Activated CD4-positive, alpha-beta T cell treated with anti-CD3 and anti-CD28 coated beads for 36 hours (primary cell): ENCODE data around the gene LIPH. TPM values are rescaled to one million over a fixed set of nuclear protein-coding genes. Genes with fewer than 3 reads are reported as not detected.

Experiments
- ATAC-seq: fragments of 200-7000 bp; cut with Tn5 transposase; one replicate; pipeline ENCODE4 v1.10.0; 2021; ENCODE audit warnings: mild to moderate bottlenecking, moderate library complexity
- CTCF ChIA-PET: fragments of 350-600 bp; sonication (Branson Sonifier 250); formaldehyde crosslinking; loops from one replicate; lab custom pipeline; 2021; ENCODE audit warnings: antibody characterized with exemption; lab: Charles Lee
- POLR2A ChIA-PET: fragments of 350-600 bp; sonication (Branson Sonifier 250); formaldehyde crosslinking; loops from one replicate; lab custom pipeline; 2021; ENCODE audit warnings: antibody characterized with exemption, inconsistent platforms; lab: Charles Lee
- DNase-seq: peaks from one replicate; pipeline ENCODE4 v3.0.0-alpha.2; 2020
- H3K27ac Mint-ChIP-seq: one replicate; pipeline ENCODE4 v1.8.0; 2021; ENCODE audit warnings: mixed read lengths
- H3K27me3 Mint-ChIP-seq: one replicate; pipeline ENCODE4 v1.8.0; 2021; ENCODE audit warnings: mixed read lengths
- H3K36me3 Mint-ChIP-seq: one replicate; pipeline ENCODE4 v1.8.0; 2021; ENCODE audit warnings: low read depth, mixed read lengths
- H3K4me1 Mint-ChIP-seq: one replicate; pipeline ENCODE4 v1.8.0; 2021; ENCODE audit warnings: mixed read lengths
- H3K4me3 Mint-ChIP-seq: one replicate; pipeline ENCODE4 v1.8.0; 2021; ENCODE audit warnings: mild to moderate bottlenecking, moderate library complexity, mixed read lengths
- H3K9me3 Mint-ChIP-seq: one replicate; pipeline ENCODE4 v1.8.0; 2021; ENCODE audit warnings: low read depth, mixed read lengths
- intact Hi-C, 2 experiments: fragments of 100-400 bp; cut with DNase I in 1 of 2; cut with micrococcal nuclease in 1 of 2; formaldehyde crosslinking; loops; one replicate each; pipeline versions ENCODE4 v1.14.2 to v1.15.1; 2022 to 2024; cut with DNase I, micrococcal nuclease
- total RNA-seq, 2 experiments: library from RNA; stranded (reverse); gene quantifications; one replicate each; pipeline ENCODE4 v1.2.3, GENCODE V29; 2021

Gene LIPH
- total RNA-seq, 2 experiments from 2014 or later: not detected

DNA sequence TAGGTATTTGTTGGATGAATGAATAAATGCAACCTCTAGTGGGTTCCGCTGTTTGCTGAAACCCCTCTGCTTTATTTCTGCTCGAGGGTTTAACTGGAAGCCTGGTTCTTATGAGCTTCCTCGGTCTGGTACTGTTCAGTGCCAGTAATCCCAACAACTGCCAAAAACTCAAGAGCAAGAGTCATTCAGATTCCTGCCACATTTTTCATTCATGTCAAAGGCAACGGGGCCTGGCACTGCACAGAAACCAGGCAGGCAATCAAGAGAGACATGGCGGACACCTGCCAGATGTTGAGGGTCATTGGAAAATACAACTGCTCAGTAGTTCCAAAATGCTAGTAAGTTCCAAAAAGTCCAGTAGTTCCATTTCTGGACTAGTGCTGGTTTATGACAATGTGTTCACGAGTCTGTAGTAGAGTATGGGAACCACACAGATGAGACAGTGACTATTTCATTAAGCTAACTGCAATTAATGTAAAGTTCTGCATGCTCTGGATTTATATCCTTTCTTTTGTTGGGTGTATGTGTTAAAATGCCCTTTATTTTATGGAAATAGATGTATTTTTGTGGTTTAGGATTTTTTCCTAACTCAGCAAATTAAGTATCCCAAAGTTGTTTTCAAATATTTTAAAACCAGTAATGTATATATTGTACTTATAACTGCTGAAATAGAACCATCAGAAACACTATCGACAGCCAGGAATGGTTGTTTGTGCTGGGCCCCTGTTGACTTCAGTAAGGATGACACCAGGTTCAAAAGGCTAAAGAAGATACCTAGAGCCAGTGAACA, 30.8 kb downstream of the LIPH start:
- CTCF ChIA-PET: interaction anchor here (0.7 to 1.3 kb wide), 3 partner anchors 25 to 525 kb away, joined by 3 read pairs; no protein-coding TSS in a partner anchor
- no peaks in the 10 kb centered on the region for H3K9me3 Mint-ChIP-seq
- intact Hi-C loops: no loop called here

DNA sequence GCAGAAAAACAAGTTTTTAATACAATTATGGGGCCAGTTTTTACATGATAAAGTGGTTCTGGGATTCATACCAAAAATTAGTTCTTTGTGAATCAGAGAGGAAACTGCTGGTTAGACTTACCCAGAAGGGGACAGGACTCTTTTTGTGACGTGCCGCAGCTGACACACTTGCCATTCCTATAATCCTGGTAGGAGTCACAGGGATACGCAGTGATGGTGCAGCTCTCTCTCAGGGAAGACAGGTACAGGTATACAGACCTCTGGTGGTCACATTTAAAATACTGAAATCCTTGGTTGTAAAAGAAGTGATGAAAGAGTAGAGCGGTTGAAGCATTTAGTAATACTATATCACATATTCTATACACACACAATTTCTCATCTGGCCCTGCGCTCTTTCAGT, 33.4 kb downstream of the LIPH start:
- Mint-ChIP-seq H3K27ac (no peak overlapping the region), H3K27me3 (peaks cover 20% of the 10 kb centered on the region), H3K4me1 (no peaks in the 10 kb centered on the region), H3K36me3 (no peaks in the 10 kb centered on the region), H3K4me3 (no peak overlapping the region), H3K9me3 (no peaks in the 10 kb centered on the region)
- intact Hi-C loops: no loop called here
- ChIA-PET CTCF (interaction anchor here (0.6 kb wide), 1 partner anchor 9 kb away, joined by 3 read pairs; no protein-coding TSS in a partner anchor), POLR2A (no interaction called here)
- DNase-seq (no peak), ATAC-seq (no peak)

More for the DNA sequence above, 30.8 kb downstream of the LIPH start:
- Mint-ChIP-seq H3K27me3 (peaks cover 22% of the 10 kb centered on the region), H3K4me3 (no peak overlapping the region), H3K4me1 (no peaks in the 10 kb centered on the region), H3K36me3 (no peaks in the 10 kb centered on the region), H3K27ac (no peak overlapping the region)
- POLR2A ChIA-PET: no interaction called here
- DNase-seq (no peak), ATAC-seq (no peak)

DNA sequence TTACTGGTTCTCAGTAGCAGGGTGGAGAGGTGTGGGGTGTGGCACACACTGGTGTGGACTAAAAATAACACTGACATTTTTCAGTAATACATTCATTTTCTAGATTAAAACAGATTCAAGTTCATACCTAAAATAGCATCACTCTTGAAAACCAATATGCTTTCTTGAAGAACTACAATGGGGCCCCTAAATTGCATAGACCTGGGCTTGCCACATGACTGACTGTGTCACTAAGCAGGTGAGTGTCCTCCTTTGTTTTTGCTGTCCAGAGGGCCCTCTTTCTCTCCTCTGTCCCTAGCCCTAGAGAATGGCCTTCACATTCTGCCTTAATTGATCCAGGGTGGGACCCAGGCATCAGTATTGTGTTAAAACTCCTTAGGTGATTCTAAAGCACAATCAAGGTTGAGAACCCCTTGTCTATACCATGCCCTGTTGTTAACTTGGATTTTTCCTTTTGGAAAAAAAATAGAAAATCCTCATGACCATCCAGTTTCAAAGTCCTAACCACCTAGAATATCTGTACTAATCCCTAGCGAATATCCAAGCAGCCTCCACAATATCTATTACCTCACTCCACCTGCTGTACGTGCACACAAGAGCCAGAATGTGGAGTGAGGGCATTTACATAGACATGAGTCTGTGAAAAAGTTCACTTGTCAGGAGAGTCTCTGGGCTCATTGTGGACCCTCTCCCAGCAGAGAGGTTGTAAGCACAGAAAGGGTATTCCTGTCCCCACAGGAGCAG, 34.8 kb downstream of the LIPH start:
- POLR2A ChIA-PET: no interaction called here
- H3K27me3 Mint-ChIP-seq: peaks cover 22% of the 10 kb centered on the region
- no peaks in the 10 kb centered on the region for H3K9me3 Mint-ChIP-seq
- CTCF ChIA-PET: no interaction called here
- intact Hi-C loops: no loop called here
- no peak overlapping the region for H3K27ac Mint-ChIP-seq
- DNase-seq (no peak), ATAC-seq (no peak)
- H3K4me1 Mint-ChIP-seq: no peaks in the 10 kb centered on the region
- H3K4me3 Mint-ChIP-seq: no peak overlapping the region
- H3K36me3 Mint-ChIP-seq: no peaks in the 10 kb centered on the region

DNA sequence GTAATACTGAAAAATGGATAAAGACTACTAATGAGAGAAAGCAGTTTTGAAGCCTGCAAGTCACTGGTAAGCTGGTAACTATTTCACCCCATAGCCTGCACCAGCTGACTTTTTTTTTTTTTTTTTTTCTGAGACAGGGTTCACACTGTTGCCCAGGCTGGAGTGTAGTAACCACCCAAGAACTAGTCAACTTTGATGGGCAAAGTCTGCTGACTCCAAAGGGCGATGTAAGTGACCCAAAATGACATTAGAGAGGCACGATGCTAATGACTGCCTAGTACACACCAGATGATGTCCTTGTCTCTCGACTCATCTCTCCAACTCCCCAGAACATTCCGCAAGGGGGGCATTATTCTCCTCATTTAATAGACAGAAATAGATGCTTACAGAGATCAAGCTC, 40.7 kb downstream of the LIPH start:
- no peak overlapping the region for H3K27ac Mint-ChIP-seq
- ATAC-seq (no peak), DNase-seq (no peak)
- ChIA-PET CTCF (no interaction called here), POLR2A (no interaction called here)
- H3K9me3 Mint-ChIP-seq: no peaks in the 10 kb centered on the region
- no peaks in the 10 kb centered on the region for H3K4me1 Mint-ChIP-seq
- H3K27me3 Mint-ChIP-seq: peaks cover 13% of the 10 kb centered on the region
- H3K36me3 Mint-ChIP-seq: no peaks in the 10 kb centered on the region
- intact Hi-C loops: no loop called here
- no peak overlapping the region for H3K4me3 Mint-ChIP-seq

DNA sequence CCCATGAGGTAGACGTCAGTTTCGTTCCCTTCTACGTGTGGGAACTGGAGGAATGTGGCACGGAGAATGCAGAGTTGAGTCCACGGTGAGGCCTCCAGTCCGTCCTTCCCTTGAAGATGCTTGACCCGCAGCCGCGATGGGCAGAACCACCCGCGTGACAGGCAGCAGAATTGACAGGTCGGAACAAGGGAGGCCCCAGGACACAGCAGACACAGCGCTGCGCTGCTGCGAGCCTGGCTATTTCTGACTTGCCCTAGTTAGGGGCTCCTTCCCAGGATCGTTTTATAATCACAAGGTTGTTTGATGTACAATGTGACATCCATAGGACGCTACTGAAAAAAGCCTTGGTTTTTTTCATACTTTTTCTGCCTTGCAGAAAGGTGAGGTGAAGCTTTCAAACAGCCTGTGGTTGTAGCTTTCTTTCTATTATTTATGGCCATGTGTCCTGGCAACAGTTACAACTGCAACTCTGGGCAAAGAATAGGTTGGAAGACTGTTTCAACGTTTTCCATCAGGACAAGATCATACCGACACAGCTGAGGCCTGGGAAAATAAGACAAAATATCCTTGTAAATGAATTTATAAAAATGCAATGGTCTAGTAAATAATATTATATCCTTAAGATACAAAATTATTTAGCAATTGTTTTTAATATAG, 43.9 kb downstream of the LIPH start:
- CTCF ChIA-PET: no interaction called here
- H3K9me3 Mint-ChIP-seq: no peaks in the 10 kb centered on the region
- POLR2A ChIA-PET: no interaction called here

DNA sequence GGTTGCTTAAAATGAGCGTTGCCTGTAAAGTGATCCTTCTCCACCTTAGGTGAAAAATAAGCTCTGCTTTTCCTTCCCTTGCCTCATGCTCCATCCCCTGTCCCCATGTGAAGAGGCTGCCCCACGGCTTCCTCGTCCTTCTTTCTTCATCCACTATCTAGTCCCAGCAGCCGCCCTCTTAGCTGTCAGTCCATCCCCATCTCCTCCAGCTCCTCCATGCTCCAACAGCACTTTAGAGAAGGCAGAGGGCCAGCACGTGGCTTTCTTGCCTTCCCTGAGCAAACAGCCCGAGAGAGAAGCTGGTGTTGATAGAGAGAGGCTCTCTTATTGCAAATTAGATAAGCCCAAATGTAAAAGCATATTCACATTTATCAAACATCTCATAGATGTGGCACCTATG, 44.5 kb downstream of the LIPH start:
- no peaks in the 10 kb centered on the region for H3K9me3 Mint-ChIP-seq
- H3K4me3 Mint-ChIP-seq: no peak overlapping the region
- peaks cover 2% of the 10 kb centered on the region for H3K27me3 Mint-ChIP-seq
- ChIA-PET POLR2A (no interaction called here), CTCF (no interaction called here)
- H3K27ac Mint-ChIP-seq: no peak overlapping the region
- peaks cover 2% of the 10 kb centered on the region for H3K4me1 Mint-ChIP-seq
- H3K36me3 Mint-ChIP-seq: no peaks in the 10 kb centered on the region
- ATAC-seq: no peak
- DNase-seq: no peak
- intact Hi-C loops: no loop called here

More for the DNA sequence above, 43.9 kb downstream of the LIPH start:
- Mint-ChIP-seq H3K27me3 (peaks cover 4% of the 10 kb centered on the region), H3K36me3 (no peaks in the 10 kb centered on the region), H3K4me1 (peaks cover 2% of the 10 kb centered on the region), H3K27ac (no peak overlapping the region), H3K4me3 (no peak overlapping the region)
- ATAC-seq: no peak
- intact Hi-C loops: no loop called here
- DNase-seq: no peak

DNA sequence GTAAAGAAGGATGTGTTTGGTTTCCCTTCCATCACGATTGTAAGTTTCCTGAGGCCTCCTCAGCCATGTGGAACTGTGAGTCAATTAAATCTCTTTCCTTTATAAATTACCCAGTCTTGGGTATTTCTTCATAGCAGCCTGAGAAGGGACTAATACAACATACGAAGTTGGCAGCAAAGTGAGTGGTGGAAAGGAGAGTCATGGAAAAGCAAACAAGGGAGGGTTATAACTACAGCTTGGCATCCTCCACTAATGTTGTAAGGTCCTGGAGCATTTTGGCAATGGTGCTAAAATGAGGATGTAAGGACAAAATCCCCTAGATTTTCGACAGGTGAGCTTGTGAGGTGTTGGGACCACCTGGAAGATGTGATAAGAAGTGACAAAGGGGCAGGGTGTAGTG, 47.8 kb downstream of the LIPH start:
- no peaks in the 10 kb centered on the region for H3K36me3 Mint-ChIP-seq
- intact Hi-C loops: no loop called here
- ChIA-PET POLR2A (no interaction called here), CTCF (interaction anchor here (1.6 kb wide), 1 partner anchor 69 kb away, joined by 3 read pairs; no protein-coding TSS in a partner anchor)
- DNase-seq (no peak), ATAC-seq (no peak)
- no peak overlapping the region for H3K4me3 Mint-ChIP-seq
- H3K9me3 Mint-ChIP-seq: no peaks in the 10 kb centered on the region
- H3K4me1 Mint-ChIP-seq: peaks cover 2% of the 10 kb centered on the region
- H3K27me3 Mint-ChIP-seq: no peaks in the 10 kb centered on the region
- H3K27ac Mint-ChIP-seq: no peak overlapping the region

DNA sequence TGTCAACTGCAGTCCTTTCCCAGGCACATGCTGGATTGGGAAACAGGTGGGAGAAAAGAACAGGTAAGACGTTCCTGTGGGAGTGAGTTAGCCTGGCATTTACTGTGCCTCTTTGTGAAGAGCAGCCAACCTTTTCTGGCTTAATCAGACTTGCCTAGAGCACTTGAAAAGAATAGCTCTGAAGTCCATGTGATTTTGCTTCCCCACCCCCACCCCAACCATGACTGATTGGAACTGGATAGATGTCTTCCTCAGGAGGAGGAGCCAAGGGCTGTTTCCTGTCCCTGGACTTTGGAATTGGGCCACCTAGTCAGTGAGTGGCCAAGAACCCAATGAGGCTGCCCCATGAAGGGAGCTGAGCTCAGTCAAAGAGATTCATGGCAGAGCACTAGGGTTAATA, 48.9 kb downstream of the LIPH start:
- no peaks in the 10 kb centered on the region for H3K9me3 Mint-ChIP-seq
- ChIA-PET CTCF (interaction anchor here (0.6 to 1.7 kb wide), 3 partner anchors 9 to 70 kb away, joined by 3 to 5 read pairs (median 3); no protein-coding TSS in a partner anchor), POLR2A (no interaction called here)
- no peak overlapping the region for H3K27ac Mint-ChIP-seq
- no peaks in the 10 kb centered on the region for H3K36me3 Mint-ChIP-seq
- no peak for DNase-seq
- ATAC-seq: no peak
- no peaks in the 10 kb centered on the region for H3K27me3 Mint-ChIP-seq
- intact Hi-C loops: no loop called here
- H3K4me3 Mint-ChIP-seq: no peak overlapping the region
- H3K4me1 Mint-ChIP-seq: peaks cover 3% of the 10 kb centered on the region

DNA sequence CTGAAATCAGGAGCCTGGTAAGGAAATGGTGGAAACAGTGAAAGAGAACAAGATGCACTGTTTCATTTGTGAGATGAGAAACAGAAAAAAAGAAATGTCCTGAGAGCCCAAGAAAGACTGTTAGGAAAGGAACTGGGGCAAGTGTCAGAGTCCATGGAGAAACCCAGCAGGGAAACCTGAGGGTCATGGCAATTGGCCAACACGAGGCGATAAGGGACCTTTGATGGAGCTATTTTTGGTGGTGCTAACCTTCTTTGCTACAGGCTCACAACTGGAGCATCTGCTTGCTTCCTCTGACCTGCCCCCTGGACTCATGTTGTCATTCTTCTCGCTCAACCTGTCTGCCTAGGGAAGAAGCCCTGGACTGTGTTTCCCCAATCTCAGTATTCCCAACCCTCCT, 49.4 kb downstream of the LIPH start:
- Mint-ChIP-seq H3K36me3 (no peaks in the 10 kb centered on the region), H3K4me3 (no peak overlapping the region), H3K27me3 (no peaks in the 10 kb centered on the region), H3K9me3 (no peaks in the 10 kb centered on the region), H3K4me1 (peaks cover 5% of the 10 kb centered on the region), H3K27ac (no peak overlapping the region)
- POLR2A ChIA-PET: no interaction called here
- DNase-seq (no peak), ATAC-seq (no peak)
- CTCF ChIA-PET: interaction anchor here (0.6 to 1.7 kb wide), 2 partner anchors 10 to 21 kb away, joined by 3 to 5 read pairs; no protein-coding TSS in a partner anchor
- intact Hi-C loops: no loop called here

DNA sequence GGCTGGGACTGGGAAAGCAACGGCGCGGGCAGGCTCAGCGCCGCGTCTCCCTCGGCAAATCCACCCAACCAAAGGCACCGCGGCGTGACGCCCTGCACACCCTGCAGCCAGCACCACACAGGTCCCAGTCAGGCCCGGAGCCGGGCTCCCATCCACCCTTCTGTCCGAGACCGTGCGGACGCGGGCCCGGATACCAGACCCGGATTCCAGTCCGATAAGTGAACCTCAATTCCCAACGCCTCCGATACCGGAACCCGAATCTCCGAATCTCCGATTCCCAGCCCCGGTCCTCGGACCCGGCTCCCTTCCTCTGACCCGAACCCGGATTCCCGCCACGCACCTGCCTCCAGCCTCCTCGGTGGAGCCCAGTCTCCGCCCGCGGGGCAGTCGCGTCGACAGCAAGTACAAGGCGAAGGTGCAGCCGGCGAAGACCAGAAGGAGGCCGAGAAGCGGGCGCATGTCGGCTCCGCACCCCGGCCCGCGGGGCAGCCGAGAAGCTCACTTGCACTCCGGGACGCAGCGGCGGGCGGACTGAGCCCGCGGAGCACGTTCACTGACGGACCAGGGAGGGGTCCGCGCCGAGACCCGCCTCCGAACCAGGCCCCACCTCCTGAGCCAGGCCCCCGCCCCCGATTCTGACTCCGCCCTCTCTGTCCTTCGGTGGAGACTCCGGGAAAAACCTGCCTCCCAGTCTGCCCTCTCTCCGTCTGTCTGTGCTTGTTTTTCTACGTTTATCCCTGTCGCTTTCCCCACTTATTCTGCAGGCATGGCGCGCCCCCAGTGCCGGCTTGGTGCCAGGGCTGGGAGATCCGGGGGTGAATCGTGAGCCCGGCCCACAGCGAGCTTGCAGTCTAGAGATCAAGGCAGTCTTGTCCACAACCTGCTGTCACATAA, 53.6 kb downstream of the LIPH start, which contains the start of gene TMEM41A:
TSS of gene TMEM41A (minus strand) at position 533 of the 894 bp plus-strand sequence. CDS start at position 459, 74 bp downstream.
- intact Hi-C loops: loop anchor here (1.0 to 2.0 kb wide), 8 partner anchors 54 to 686 kb away; partner anchors contain the start of genes LIPH (in 2 of the 2), SENP2 (in 2 of the 2) and VPS8 (in 1 of the 2)
- Mint-ChIP-seq H3K27ac (peak within 1 kb of the TSS; percentile 91), H3K36me3 (peaks cover 19% of the 10 kb centered on the region), H3K4me1 (peaks cover 18% of the 10 kb centered on the region), H3K27me3 (no peaks in the 10 kb centered on the region), H3K9me3 (no peaks in the 10 kb centered on the region), H3K4me3 (peak within 1 kb of the TSS; percentile 98)
- peak; percentile 96 for DNase-seq
- CTCF ChIA-PET: interaction anchor here (0.6 to 1.0 kb wide), 3 partner anchors 49 to 921 kb away, joined by 3 read pairs; no protein-coding TSS in a partner anchor
- ATAC-seq: peak; percentile 99
- POLR2A ChIA-PET: interaction anchor here (0.6 to 1.3 kb wide), 6 partner anchors 11 to 88 kb away, joined by 3 read pairs; partner anchors contain the start of genes LIPH and SENP2
